ENCODE measurements around the gene PTGIR. TPM values are rescaled to one million over a fixed set of nuclear protein-coding genes. Genes with fewer than 3 reads are reported as not detected.

PTGIR gene
- total and polyA plus RNA-seq, 2 of the 4 experiments (the other 2 are of a cell fraction), result 0.54 to 5.3 TPM

DNA sequence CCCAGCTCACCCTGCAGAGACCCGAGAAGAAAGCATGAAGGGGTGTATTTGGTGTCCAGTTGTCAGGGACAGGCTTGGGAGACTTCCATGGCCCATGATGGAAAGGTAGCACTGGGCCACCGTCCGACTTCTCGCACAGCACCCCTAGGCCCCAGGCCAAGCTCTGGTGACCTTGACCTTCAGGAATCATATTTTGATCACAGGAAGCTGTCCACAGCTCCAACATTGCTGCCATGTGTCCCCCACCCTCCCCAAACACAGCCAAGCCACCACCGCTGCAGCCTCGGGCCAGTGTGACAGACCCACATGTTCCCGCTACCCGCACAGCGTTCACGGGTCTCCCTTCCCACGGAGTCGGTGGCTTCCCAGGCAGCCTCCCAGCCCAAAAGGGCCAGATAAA lies 842 bp upstream of the PTGIR start:
- peak overlapping the region; percentile 94 for H2BK120ac ChIP-seq (ENCODE audit: low read depth, low read length)
- no TSS peak for BruUV-seq (replicated peaks)
- DNase-seq (no peak), ATAC-seq (ENCODE audit: low read depth) (no peak)
- no peaks in the 10 kb centered on the region for H3K27me3 ChIP-seq (ENCODE audit: control insufficient read depth, insufficient read depth, low read length)
- H2AK9ac ChIP-seq (replicated peaks; ENCODE audit: low read depth, low read length, poor library complexity), result peak overlapping the region; percentile 98
- peak overlapping the region; percentile 65 for H3K18ac ChIP-seq (ENCODE audit: low read depth, low read length)
- H3K36me3 ChIP-seq (ENCODE audit: control insufficient read depth, insufficient read depth, low read length), result no peaks in the 10 kb centered on the region
- H4K5ac ChIP-seq (ENCODE audit: low read depth, low read length), result peak overlapping the region; percentile 63; the same call in 1 of the 2 replicates
- H3K9me3 ChIP-seq (ENCODE audit: control insufficient read depth, insufficient read depth, low read length), result no peaks in the 10 kb centered on the region
- H3K4me1 ChIP-seq (ENCODE audit: control insufficient read depth, insufficient read depth, low read length), result peaks cover 29% of the 10 kb centered on the region
- H3K9ac ChIP-seq (ENCODE audit: low read depth, low read length), result no peak overlapping the region
- dilution Hi-C loops (cut with HindIII; ENCODE audit: low sequenced_read_pairs, unreplicated experiment), result no loop called here
- H3K56ac ChIP-seq (ENCODE audit: extremely low read depth, insufficient read depth, low read length), result no peak overlapping the region
- 72% methylated on average over 2 of the region's 12 CpGs; no CpG with 5 or more reads in 1 of the 2 experiments for WGBS, 2 experiments (ENCODE audit: extremely low coverage in 2 of 2, insufficient read length in 1 of 2)
- ChIA-PET CTCF (no interaction called here), POLR2A (ENCODE audit: unreplicated experiment) (no interaction called here)
- peak overlapping the region; percentile 96 for H3K4ac ChIP-seq (ENCODE audit: low read depth, low read length)
- peak overlapping the region; percentile 20; the same call in 1 of the 2 replicates for H3K23ac ChIP-seq (ENCODE audit: low read depth, low read length)
- peak overlapping the region; percentile 79 for H4K91ac ChIP-seq (ENCODE audit: insufficient read depth, low read depth, low read length)
- H2AFZ ChIP-seq (replicated peaks; ENCODE audit: low read length, poor library complexity), result peak overlapping the region; percentile 96
- peak overlapping the region; percentile 80 for H2AK5ac ChIP-seq (ENCODE audit: low read depth, low read length)
- peak overlapping the region; percentile 18; the same call in 1 of the 2 replicates for H2BK20ac ChIP-seq (ENCODE audit: low read depth, low read length)
- H2BK15ac ChIP-seq (ENCODE audit: low read depth, low read length), result peak overlapping the region; percentile 99; the same call in 2 of the 3 replicates
- peak overlapping the region; percentile 60 for H3K27ac ChIP-seq (ENCODE audit: insufficient read depth, low read length)
- H3K4me3 ChIP-seq (ENCODE audit: insufficient read depth, low read depth, low read length), result no peak overlapping the region
- in situ Hi-C loops (cut with MboI; ENCODE audit: low sequenced_read_pairs), result no loop called here
- peaks cover 14% of the 10 kb centered on the region for H3K9me1 ChIP-seq (ENCODE audit: insufficient read depth, low read length)
- H2BK5ac ChIP-seq (ENCODE audit: low read depth, low read length, poor library complexity, severe bottlenecking), result peak overlapping the region; percentile 59
- 0 out of 2 replicates have a peak, but pooled peaks cover under 1% of the 10 kb centered on the region for H4K20me1 ChIP-seq (ENCODE audit: insufficient read depth, low read length)
- no peak overlapping the region for H3K4me2 ChIP-seq (ENCODE audit: low read depth, low read length)
- peaks cover 0 to 23% of the 10 kb centered on the region in 2 experiments; a peak in 1 of 4 replicates for H3K79me1 ChIP-seq (ENCODE audit: low read depth in 1 of 2, low read length in 2 of 2)
- intact Hi-C loops (cut with micrococcal nuclease), result no loop called here
- H3K14ac ChIP-seq (replicated peaks; ENCODE audit: low read depth, low read length), result peak overlapping the region; percentile 11
- TF ChIP-seq USF2 (IDR thresholded peaks at IDR 0.05; ENCODE audit: low read depth, low read length) (no peak), MAFK (IDR thresholded peaks at IDR 0.05; ENCODE audit: low read depth, low read length) (no peak), RAD21 (IDR thresholded peaks at IDR 0.05; ENCODE audit: low read length) (no peak), MXI1 (IDR thresholded peaks at IDR 0.05; ENCODE audit: borderline replicate concordance, low read depth, low read length) (no peak), BHLHE40 (IDR thresholded peaks at IDR 0.05; ENCODE audit: low read depth, low read length) (no peak), MAZ (IDR thresholded peaks at IDR 0.05; ENCODE audit: borderline replicate concordance, low read depth, low read length) (no peak), POLR2A (IDR thresholded peaks at IDR 0.05; ENCODE audit: low read depth, low read length) (no peak), SMC3 (IDR thresholded peaks at IDR 0.05; ENCODE audit: low read depth, low read length) (no peak)
- TF ChIP-seq, protein P1, sequence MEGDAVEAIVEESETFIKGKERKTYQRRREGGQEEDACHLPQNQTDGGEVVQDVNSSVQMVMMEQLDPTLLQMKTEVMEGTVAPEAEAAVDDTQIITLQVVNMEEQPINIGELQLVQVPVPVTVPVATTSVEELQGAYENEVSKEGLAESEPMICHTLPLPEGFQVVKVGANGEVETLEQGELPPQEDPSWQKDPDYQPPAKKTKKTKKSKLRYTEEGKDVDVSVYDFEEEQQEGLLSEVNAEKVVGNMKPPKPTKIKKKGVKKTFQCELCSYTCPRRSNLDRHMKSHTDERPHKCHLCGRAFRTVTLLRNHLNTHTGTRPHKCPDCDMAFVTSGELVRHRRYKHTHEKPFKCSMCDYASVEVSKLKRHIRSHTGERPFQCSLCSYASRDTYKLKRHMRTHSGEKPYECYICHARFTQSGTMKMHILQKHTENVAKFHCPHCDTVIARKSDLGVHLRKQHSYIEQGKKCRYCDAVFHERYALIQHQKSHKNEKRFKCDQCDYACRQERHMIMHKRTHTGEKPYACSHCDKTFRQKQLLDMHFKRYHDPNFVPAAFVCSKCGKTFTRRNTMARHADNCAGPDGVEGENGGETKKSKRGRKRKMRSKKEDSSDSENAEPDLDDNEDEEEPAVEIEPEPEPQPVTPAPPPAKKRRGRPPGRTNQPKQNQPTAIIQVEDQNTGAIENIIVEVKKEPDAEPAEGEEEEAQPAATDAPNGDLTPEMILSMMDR (conservative IDR thresholded peaks at IDR 0.05; ENCODE audit: low read depth, low read length), result no peak
- peak overlapping the region; percentile 23 to 98; a peak in 3 of 4 replicates for H4K8ac ChIP-seq (ENCODE audit: low read depth in 2 of 2, low read length in 2 of 2)
